Right kidney (tissue), 9 donors: Measurements from ENCODE around the gene TIGAR.

Source experiments
- DNase-seq: peaks from one replicate; pipeline ENCODE4 v3.0.0-alpha.2; 2016
- long read RNA-seq, 8 donors: transcript quantifications; one replicate each; lab custom pipeline, GENCODE V29; 2026

TIGAR gene
- long read RNA-seq, donor 1, partial matches to known transcripts, result 0 of 2 reads
- long read RNA-seq, donor 1, other reads (novel, unspliced or antisense), result 0 of 2 reads
- long read RNA-seq, donor 2, partial matches to known transcripts, result 0 of 3 reads
- long read RNA-seq, donor 2, other reads (novel, unspliced or antisense), result 0 of 3 reads
- long read RNA-seq, donor 3, partial matches to known transcripts, result 0 of 4 reads
- long read RNA-seq, donor 3, other reads (novel, unspliced or antisense), result 0 of 4 reads
- long read RNA-seq, donor 4, partial matches to known transcripts, result 0 of 4 reads
- long read RNA-seq, donor 4, other reads (novel, unspliced or antisense), result 0 of 4 reads
- long read RNA-seq, donor 5, partial matches to known transcripts, result 0 of 2 reads
- long read RNA-seq, donor 5, other reads (novel, unspliced or antisense), result 0 of 2 reads
- long read RNA-seq, donor 6, transcript TIGAR-201 (6 exons, 2,782 nt), result major isoform, 6 of 6 reads
- long read RNA-seq, donor 6, partial matches to known transcripts, result 0 of 6 reads
- long read RNA-seq, donor 6, other reads (novel, unspliced or antisense), result 0 of 6 reads
- long read RNA-seq, donor 7, partial matches to known transcripts, result 0 of 4 reads
- long read RNA-seq, donor 7, other reads (novel, unspliced or antisense), result 0 of 4 reads
- long read RNA-seq, donor 8, partial matches to known transcripts, result 0 of 1 reads
- long read RNA-seq, donor 8, other reads (novel, unspliced or antisense), result 0 of 1 reads

GRCh38 chr12:4320853-4321701 lies at the start of gene TIGAR:
Gene TIGAR, plus strand, starts transcription at chr12:4321213. Its CDS starts 59 bp downstream, at chr12:4321272.
- DNase-seq, result peak; percentile 90

- DNase-seq, result no peak
Measured at GRCh38 chr12:4271717-4272423, 49.1 kb upstream of the TIGAR start.

GRCh38 chr12:4272424-4273272 lies 48.4 kb upstream of the TIGAR start:
- peak; percentile 89 for DNase-seq

- DNase-seq, result no peak
Measured at GRCh38 chr12:4273273-4273651, 47.8 kb upstream of the TIGAR start.

- DNase-seq, result peak; percentile 88
Measured at GRCh38 chr12:4273652-4274395, 47.2 kb upstream of the TIGAR start, which contains the start of gene CCND2. Gene CCND2, plus strand, starts transcription at chr12:4273762. Its CDS starts 279 bp downstream, at chr12:4274041.

GRCh38 chr12:4274396-4275015 lies 46.5 kb upstream of the TIGAR start:
- peak; percentile 84 for DNase-seq

GRCh38 chr12:4275016-4275869 lies 45.8 kb upstream of the TIGAR start:
- DNase-seq, result peak; percentile 91

GRCh38 chr12:4275870-4276301 lies 45.1 kb upstream of the TIGAR start:
- DNase-seq, result peak; percentile 72

GRCh38 chr12:4276524-4277204 lies 44.3 kb upstream of the TIGAR start:
- peak; percentile 75 for DNase-seq

- DNase-seq, result no peak
Measured at GRCh38 chr12:4277205-4277543, 43.8 kb upstream of the TIGAR start.

GRCh38 chr12:4277857-4278256 lies 43.2 kb upstream of the TIGAR start:
- no peak for DNase-seq

- no peak for DNase-seq
Measured at GRCh38 chr12:4278329-4279197, 42.5 kb upstream of the TIGAR start.

- no peak for DNase-seq
Measured at GRCh38 chr12:4279198-4279690, 41.8 kb upstream of the TIGAR start.

- DNase-seq, result no peak
Measured at GRCh38 chr12:4280351-4281163, 40.5 kb upstream of the TIGAR start.

GRCh38 chr12:4281173-4281654 lies 39.8 kb upstream of the TIGAR start:
- DNase-seq, result no peak
